ENCODE data around the gene ZNF417.
"Not testable (repeated sequence)": the region's sequence is repeated elsewhere in the genome, so short reads cannot be mapped to it uniquely, and the experiment has no call there.

Gene ZNF417

DNA sequence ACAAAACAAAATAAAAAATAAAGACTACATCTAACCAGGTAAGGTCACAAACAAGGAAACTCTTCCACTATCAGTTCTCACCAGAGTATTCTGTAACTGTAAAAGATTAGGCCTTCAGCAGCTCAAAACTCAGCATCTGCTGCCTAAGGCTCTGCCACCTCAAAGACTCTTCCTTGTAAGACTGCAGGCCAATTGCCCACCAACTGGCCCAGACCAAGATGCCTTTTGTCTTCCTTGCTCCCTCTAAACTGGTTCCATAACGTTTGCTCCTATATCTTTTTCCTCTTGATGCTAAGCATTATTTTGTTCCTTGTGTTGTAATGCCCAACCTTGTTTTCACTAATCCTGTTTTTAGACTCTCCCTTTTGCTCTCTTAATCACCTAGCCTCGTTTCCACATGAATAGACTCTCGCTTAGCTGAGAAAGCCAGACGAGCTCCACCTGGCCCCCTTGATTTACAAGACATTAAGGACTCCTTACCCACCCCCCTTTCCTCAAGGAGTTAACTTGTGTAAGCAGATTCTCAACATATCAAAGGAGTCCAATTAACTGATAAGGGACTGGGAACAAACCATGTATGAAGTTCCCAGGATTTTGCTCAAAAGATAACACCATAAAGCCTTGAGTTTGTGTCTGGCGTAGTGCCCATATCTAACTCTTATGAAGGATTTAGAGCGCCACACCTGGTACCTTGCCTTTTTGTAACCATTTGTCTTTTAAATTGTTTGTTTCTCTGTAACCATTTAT lies 29.0 kb downstream of the ZNF417 start:
- DNase-seq, result peak; percentile 78

DNA sequence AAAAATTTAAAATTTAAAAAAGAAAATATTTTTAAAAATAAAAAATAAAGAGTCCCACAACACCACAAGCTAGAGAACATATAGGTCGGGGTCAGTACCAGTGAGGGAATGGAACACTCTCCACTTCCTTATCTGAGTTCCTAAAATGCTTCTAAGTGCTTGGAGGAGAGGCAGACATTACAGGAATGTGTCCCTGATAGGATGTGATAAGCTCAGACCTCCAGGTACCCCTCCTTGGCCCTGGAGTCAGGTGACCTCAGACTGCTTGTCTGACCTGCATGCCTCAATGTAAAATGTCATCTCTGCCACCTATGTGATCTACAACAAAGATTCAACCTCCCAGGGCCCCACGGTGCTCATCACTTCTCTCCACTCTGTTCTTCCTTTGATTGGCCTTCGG lies 30.3 kb downstream of the ZNF417 start:
- DNase-seq, result no peak

DNA sequence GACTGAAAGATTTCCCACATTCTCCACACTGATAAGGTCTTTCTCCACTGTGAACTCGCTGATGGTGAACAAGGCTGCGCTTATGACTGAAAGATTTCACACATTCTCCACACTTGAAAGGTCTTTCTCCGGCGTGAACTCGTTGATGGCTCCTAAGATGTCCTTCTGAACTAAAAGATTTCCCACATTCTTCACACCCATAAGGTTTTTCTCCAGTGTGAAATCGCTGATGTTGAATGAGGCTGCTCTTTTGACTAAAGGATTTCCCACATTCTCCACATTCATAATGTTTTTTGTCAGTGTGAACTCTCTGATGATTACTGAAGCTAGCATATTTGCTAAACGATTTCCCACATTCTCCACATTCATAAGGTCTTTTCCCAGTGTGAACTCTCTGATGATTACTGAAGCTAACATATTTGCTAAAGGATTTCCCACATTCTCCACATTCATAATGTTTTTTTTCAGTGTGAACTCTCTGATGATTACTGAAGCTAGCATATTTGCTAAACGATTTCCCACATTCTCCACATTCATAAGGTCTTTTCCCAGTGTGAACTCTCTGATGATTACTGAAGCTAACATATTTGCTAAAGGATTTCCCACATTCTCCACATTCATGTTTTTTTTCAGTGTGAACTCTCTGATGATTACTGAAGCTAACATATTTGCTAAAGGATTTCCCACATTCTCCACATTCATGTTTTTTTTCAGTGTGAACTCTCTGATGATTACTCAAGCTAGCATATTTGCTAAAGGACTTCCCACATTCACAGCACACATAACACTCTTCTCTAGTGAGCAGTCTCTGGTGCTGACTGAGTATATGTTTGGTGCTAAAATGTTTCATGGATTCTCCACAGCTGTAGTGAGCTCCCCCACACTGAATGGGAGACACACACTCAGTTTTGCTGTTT lies 42.3 kb downstream of the ZNF417 start:
- DNase-seq, result not testable (repeated sequence)

DNA sequence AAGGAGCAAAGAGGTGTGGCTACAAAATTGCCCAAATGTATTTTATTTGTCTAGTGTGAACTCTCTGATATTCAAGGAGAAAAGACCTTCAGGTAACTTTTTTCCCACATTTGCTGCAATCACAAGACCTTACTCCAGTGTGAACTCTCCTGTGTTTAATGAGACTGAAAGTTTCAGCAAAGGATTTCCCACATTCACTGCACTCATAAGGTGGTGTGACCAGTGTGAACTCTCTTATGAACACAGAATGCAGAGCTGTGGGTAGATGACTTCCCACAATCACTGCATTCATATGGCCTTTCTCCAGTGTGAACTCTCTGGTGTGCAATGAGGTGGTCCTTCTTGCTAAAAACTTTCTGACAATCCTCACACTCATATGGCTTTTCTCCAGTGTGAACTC lies 43.9 kb downstream of the ZNF417 start:
- no peak for DNase-seq

DNA sequence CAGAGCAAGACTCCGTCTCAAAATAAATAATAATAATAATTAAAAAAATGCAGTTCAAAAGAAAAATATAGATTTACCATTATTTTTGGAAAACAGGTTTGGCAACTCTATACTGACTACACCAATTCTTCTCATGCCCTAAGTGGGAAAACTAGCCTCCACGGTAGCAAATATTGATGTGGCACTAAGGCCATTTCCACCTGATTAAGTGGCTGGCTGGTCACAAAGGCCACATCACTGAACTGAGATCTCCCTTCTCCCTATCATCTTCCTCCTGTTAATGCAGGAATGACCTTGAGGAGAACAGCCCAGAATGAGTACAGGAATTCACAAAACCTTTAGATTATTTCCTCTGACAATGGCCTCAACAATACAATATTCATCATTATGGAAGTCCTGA lies 46.2 kb downstream of the ZNF417 start:
- no peak for DNase-seq

DNA sequence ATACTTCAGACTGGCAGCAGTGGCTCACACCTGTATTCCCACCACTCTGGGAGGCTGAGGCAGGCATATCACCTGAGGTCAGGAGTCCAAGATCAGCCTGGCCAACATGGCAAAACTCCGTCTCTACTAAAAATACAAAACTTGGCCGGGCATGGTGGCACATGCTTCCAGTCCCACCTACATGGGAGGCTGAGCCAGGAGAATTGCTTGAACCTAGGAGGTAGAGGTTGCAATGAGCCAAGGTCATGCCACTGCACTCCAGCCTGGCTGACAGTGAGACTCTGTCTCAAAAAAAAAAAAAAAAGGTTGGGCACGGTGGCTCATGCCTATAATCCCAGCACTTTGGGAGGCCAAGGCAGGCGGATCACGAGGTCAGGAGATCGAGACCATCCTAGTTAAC lies 46.7 kb downstream of the ZNF417 start:
- DNase-seq, result not testable (repeated sequence)

DNA sequence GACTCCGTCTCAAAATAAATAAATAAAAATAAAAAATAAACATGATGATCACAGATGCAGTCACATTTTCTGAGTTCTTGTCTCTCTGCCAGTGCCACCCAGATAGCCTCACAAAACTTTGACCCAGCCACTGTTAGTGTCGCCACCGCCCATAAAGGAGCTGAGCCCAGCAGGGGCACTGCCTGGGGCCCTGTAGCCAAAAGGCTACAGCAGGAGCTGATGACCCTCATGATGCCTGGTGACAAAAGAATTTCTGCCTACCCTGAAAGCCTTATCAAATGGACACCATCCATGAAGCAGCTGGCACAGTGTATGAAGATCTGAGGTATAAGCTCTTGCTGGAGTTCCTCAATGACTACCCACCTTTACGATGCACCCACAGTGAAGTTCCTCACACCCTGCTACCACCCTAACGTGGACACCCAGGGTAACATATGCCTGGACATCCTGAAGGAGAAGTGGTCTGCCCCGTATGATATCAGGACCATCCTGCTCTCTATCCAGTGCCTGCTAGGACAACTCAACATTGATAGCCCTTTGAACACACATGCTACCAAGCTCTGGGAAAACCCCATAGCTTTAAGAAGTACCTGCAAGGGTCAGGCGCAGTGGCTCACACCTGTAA lies 48.4 kb downstream of the ZNF417 start:
- DNase-seq, result no peak

Measured in NCI-H82 (cell line).